Transverse colon (tissue), 4 donors: ENCODE results near the gene UBR3. TPM values are rescaled to one million over a fixed set of nuclear protein-coding genes. Genes with fewer than 3 reads are reported as not detected.

Experiments used
- DNase-seq: peaks from one replicate; pipeline ENCODE4 v3.0.0-alpha.2; 2019
- H3K27ac ChIP-seq, 4 donors: fragments of 200-600 bp; sonication (generic); 2 replicates each; pipeline ENCODE4 v1.5.1; 2016 to 2018; ENCODE audit warnings: inconsistent platforms in 4 of 4
- H3K27me3 ChIP-seq: fragments of 200-600 bp; sonication (generic); 2 replicates; pipeline ENCODE4 v1.5.1; 2017; ENCODE audit warnings: inconsistent platforms
- H3K36me3 ChIP-seq, 4 donors: fragments of 200-600 bp; sonication (generic); 2 replicates each; pipeline ENCODE4 v1.5.1; 2017 to 2019; ENCODE audit warnings: inconsistent platforms in 4 of 4
- H3K4me1 ChIP-seq, 4 donors: fragments of 200-600 bp; sonication (generic); 2 replicates each; pipeline ENCODE4 v1.5.1; 2017 to 2020; ENCODE audit warnings: inconsistent platforms in 4 of 4
- H3K4me3 ChIP-seq, 4 donors: fragments of 200-600 bp; sonication (generic); 1 replicate in 1 of 4; 2 replicates in 3 of 4; pipeline versions ENCODE4 v1.5.1 to v1.6.1; 2017 to 2019; ENCODE audit warnings: inconsistent platforms in 4 of 4
- H3K9me3 ChIP-seq, 2 donors: fragments of 200-600 bp; sonication (generic); 2 replicates each; pipeline ENCODE4 v1.5.1; 2017 to 2019; ENCODE audit warnings: inconsistent platforms in 2 of 2
- CTCF ChIP-seq, 5 experiments: fragments of 200-600 bp in 3 of 5; fragments of 450-650 bp in 2 of 5; sonication (generic) in 3 of 5; IDR thresholded peaks; 1 replicate in 2 of 5; 2 replicates in 3 of 5; pipeline ENCODE4 v1.5.1; 2016 to 2017; ENCODE audit warnings: antibody characterized with exemption in 5 of 5, inconsistent platforms in 3 of 5, mild to moderate bottlenecking in 2 of 5, moderate library complexity in 1 of 5
- EP300 ChIP-seq: sonication (generic); formaldehyde crosslinking; IDR thresholded peaks from one replicate; pipeline ENCODE4 v1.6.1; 2017; ENCODE audit warnings: antibody characterized with exemption, low read depth
- POLR2A ChIP-seq: fragments of 450-650 bp; IDR thresholded peaks from one replicate; pipeline ENCODE4 v1.6.1; 2016; ENCODE audit warnings: antibody characterized with exemption, mild to moderate bottlenecking, moderate library complexity
- POLR2AphosphoS5 ChIP-seq, 3 donors: sonication (generic); formaldehyde crosslinking; IDR thresholded peaks; one replicate each; pipeline ENCODE4 v1.6.1; 2016; ENCODE audit warnings: antibody characterized with exemption in 3 of 3
- WGBS, 2 donors: methylation state at CpG; one replicate each; pipeline ENCODE4 v1.1.5; 2018; ENCODE audit warnings: low coverage in 1 of 2; 5-methylcytosine and 5-hydroxymethylcytosine counted together
- in situ Hi-C, 4 donors: fragments of 200-750 bp; cut with MboI; loops; one replicate each; pipeline versions ENCODE4 v1.15.0 to v1.15.1; 2017; ENCODE audit warnings: low sequenced_read_pairs in 3 of 4, low pct_ligation_motif_present in 1 of 4, low pct_unique_long_range_greater_than_20kb in 1 of 4
- intact Hi-C: fragments of 100-400 bp; cut with DNase I; formaldehyde crosslinking; loops from one replicate; pipeline ENCODE4 v1.15.1; 2023; ENCODE audit warnings: low total_unique reads
- total RNA-seq, 4 donors: library from RNA; depleted of rRNA; stranded (reverse); fragments of >200 nt; gene quantifications; one replicate each; pipeline ENCODE4 v1.1.0, GENCODE V29; 2016

The UBR3 gene
- total RNA-seq, 4 donors from 2014 or later, result 45.2 to 79.0 (median 74.1) TPM

GRCh38 chr2:170086751-170087412 lies 259.6 kb downstream of the UBR3 start:
- H3K36me3 ChIP-seq, result peaks cover 0 to 13% (median 0%) of the 10 kb centered on the region in 4 donors
- WGBS, 2 donors, result 33 to 75% methylated on average over 1 to 2 of the region's 2 CpGs
- in situ Hi-C loops, result no loop called here
- no peak overlapping the region for H3K27ac ChIP-seq
- no peak overlapping the region for H3K4me3 ChIP-seq
- H3K4me1 ChIP-seq, result no peaks in the 10 kb centered on the region
- intact Hi-C loops, result no loop called here
- no peaks in the 10 kb centered on the region for H3K27me3 ChIP-seq
- no peak for DNase-seq
- no peak for TF ChIP-seq POLR2AphosphoS5 (IDR thresholded peaks at IDR 0.05)
- no peak for TF ChIP-seq CTCF (IDR thresholded peaks at IDR 0.05)
- no peak for TF ChIP-seq POLR2A
- no peak for TF ChIP-seq EP300
- no peaks in the 10 kb centered on the region for H3K9me3 ChIP-seq

- no peaks in the 10 kb centered on the region for H3K4me1 ChIP-seq
- H3K9me3 ChIP-seq, result no peaks in the 10 kb centered on the region
- H3K4me3 ChIP-seq, result no peak overlapping the region
- no peak for DNase-seq
- intact Hi-C loops (no loop called here), in situ Hi-C loops (no loop called here)
- no peak for TF ChIP-seq POLR2AphosphoS5 (IDR thresholded peaks at IDR 0.05)
- TF ChIP-seq EP300, result no peak
- TF ChIP-seq POLR2A, result no peak
- no peak for TF ChIP-seq CTCF (IDR thresholded peaks at IDR 0.05)
- peaks cover 0 to 8% (median 0%) of the 10 kb centered on the region in 4 donors for H3K36me3 ChIP-seq
- WGBS, 2 donors, result 87 to 91% methylated on average over 2 of the region's 2 CpGs
- H3K27me3 ChIP-seq, result no peaks in the 10 kb centered on the region
- H3K27ac ChIP-seq, result no peak overlapping the region
These were observed 260.1 kb downstream of the UBR3 start for GRCh38 chr2:170087413-170087793.

GRCh38 chr2:170088776-170089175 lies 261.5 kb downstream of the UBR3 start:
- no peak for DNase-seq

GRCh38 chr2:170090229-170090628 lies 263.0 kb downstream of the UBR3 start:
- no peak overlapping the region for H3K27ac ChIP-seq
- TF ChIP-seq EP300, result no peak
- no peak for TF ChIP-seq CTCF (IDR thresholded peaks at IDR 0.05)
- TF ChIP-seq POLR2A, result no peak
- TF ChIP-seq POLR2AphosphoS5 (IDR thresholded peaks at IDR 0.05), result no peak
- intact Hi-C loops, result no loop called here
- H3K27me3 ChIP-seq, result no peaks in the 10 kb centered on the region
- H3K36me3 ChIP-seq, result no peaks in the 10 kb centered on the region
- no peaks in the 10 kb centered on the region for H3K4me1 ChIP-seq
- H3K4me3 ChIP-seq, result no peak overlapping the region
- in situ Hi-C loops, result no loop called here
- no peaks in the 10 kb centered on the region for H3K9me3 ChIP-seq
- DNase-seq, result no peak

More at GRCh38 chr2:170088776-170089175, 261.5 kb downstream of the UBR3 start:
- intact Hi-C loops, result no loop called here
- in situ Hi-C loops, result no loop called here
- Histone ChIP-seq H3K27ac (no peak overlapping the region), H3K9me3 (no peaks in the 10 kb centered on the region), H3K27me3 (no peaks in the 10 kb centered on the region), H3K4me3 (no peak overlapping the region), H3K36me3 (no peaks in the 10 kb centered on the region), H3K4me1 (no peaks in the 10 kb centered on the region)
- WGBS, 2 donors, result 64% methylated on average over 5 of the region's 5 CpGs; no CpG with 5 or more reads in 1 of the 2 donors
- TF ChIP-seq EP300 (no peak), POLR2AphosphoS5 (IDR thresholded peaks at IDR 0.05) (no peak), CTCF (IDR thresholded peaks at IDR 0.05) (no peak), POLR2A (no peak)
